ENCODE results near the gene ENOX2. TPM values are rescaled to one million over a fixed set of nuclear protein-coding genes. Genes with fewer than 3 reads are reported as not detected.

Gene ENOX2
- total RNA-seq, 1 experiment from 2014 or later, result 12.9 TPM

DNA sequence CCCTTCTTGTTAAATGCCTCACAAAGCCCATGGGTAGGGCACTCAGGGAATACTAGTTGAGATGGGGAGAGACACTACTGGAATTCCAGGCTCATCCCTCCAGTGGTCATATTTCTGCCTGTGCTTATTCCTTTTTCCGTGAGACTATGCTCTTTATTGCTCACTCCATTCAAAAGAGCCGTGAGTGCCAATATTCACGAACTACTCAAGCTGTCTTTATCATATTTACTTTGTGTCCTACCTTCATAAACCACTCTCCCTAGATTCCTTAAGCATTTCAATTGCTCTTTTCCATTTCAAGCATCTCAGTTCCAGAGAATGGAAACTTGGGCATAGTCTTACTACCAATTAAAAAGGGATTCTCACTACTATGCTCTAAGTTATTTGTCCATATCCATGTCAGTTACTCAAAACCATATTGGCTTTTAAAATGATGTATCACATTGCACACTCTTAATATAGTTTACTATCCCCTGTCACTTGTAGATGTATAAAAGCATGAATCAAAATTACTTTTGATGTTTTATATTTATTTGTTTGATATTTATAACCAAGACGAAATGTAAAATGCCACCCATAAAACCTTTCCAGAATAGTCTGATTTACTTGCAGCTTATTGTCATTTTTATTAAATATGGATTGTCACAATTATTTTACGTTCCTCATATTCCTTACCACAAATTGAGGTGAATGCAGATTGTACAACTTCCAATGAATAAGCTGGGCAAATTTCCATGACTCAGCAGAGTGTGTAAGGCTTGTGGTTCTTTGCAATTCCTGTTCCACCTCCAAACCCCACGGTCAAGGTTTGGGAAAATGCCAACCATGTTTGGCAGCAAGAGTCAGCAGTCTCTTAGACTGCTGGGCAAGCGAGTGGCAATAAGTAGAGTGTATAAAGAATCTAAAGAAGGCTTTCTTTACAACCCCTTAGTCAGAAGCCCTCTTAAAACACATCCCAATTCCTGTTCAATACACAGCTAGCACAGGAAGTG is 24.4 kb downstream of the ENOX2 start:
- Histone ChIP-seq H3K27ac (ENCODE audit: low read depth, low read length) (no peak overlapping the region), H3K4me3 (replicated peaks in 1 of 2; ENCODE audit: low read depth in 1 of 2, low read length in 2 of 2) (no peak overlapping the region), H3K27me3 (ENCODE audit: insufficient read depth, low read length) (no peaks in the 10 kb centered on the region), H3K79me2 (ENCODE audit: insufficient read depth, low read length) (no peaks in the 10 kb centered on the region), H2AFZ (ENCODE audit: low read depth, low read length, poor library complexity, severe bottlenecking) (no peak overlapping the region), H3K4me1 (ENCODE audit: control insufficient read depth in 1 of 2, insufficient read depth in 2 of 2, low read length in 2 of 2) (peaks cover 0 to 2% of the 10 kb centered on the region in 2 experiments; a peak in 2 of 4 replicates), H3K9ac (ENCODE audit: low read length) (no peak overlapping the region), H4K20me1 (ENCODE audit: insufficient read depth) (no peaks in the 10 kb centered on the region), H3K36me3 (ENCODE audit: control insufficient read depth in 1 of 2, insufficient read depth in 2 of 2, low read length in 2 of 2) (no peaks in the 10 kb centered on the region), H3K9me3 (ENCODE audit: control insufficient read depth in 1 of 2, insufficient read depth in 1 of 2, low read depth in 1 of 2, low read length in 2 of 2) (no peaks in the 10 kb centered on the region), H3K9me2 (ENCODE audit: insufficient read depth) (no peaks in the 10 kb centered on the region), H3K4me2 (ENCODE audit: low read length) (no peak overlapping the region)
- ChIA-PET RAD21 (ENCODE audit: low non-redundant PET in 1 of 2, low total read pairs in 2 of 2, uncharacterized antibody in 2 of 2, unreplicated experiment in 2 of 2) (no interaction called here), CTCF (no interaction called here), POLR2A (no interaction called here)
- no TSS peak for BruUV-seq (replicated peaks)
- DNase-seq (ENCODE audit: low read depth, low spot score) (peak; percentile 23), ATAC-seq (peak; percentile 49)
- TF ChIP-seq ZNF274 (IDR thresholded peaks at IDR 0.05; ENCODE audit: low read depth, low read length), result no peak
- no peak for TF ChIP-seq EGR1 (IDR thresholded peaks at IDR 0.05; ENCODE audit: low read depth)
- TF ChIP-seq POLR2A (IDR thresholded peaks at IDR 0.05; ENCODE audit: borderline replicate concordance, extremely low read depth, insufficient read depth, insufficient read length), result no peak
- TF ChIP-seq YY1 (IDR thresholded peaks at IDR 0.05; ENCODE audit: extremely low read depth, insufficient replicate concordance, low read depth, low read length), result no peak
- no peak for TF ChIP-seq EZH2 (IDR thresholded peaks at IDR 0.05)
- no peak for TF ChIP-seq CBX3 (IDR thresholded peaks at IDR 0.05; ENCODE audit: low read depth)
- no peak for TF ChIP-seq SP1 (IDR thresholded peaks at IDR 0.05; ENCODE audit: low read depth)
- TF ChIP-seq EZH2phosphoT487 (IDR thresholded peaks at IDR 0.05; ENCODE audit: borderline replicate concordance), result no peak
- intact Hi-C loops (cut with micrococcal nuclease), result no loop called here

GRCh38 chrX:130877892-130878341 is 25.1 kb downstream of the ENOX2 start:
- Histone ChIP-seq H3K36me3 (ENCODE audit: control insufficient read depth in 1 of 2, insufficient read depth in 2 of 2, low read length in 2 of 2) (no peaks in the 10 kb centered on the region), H3K27me3 (ENCODE audit: insufficient read depth, low read length) (no peaks in the 10 kb centered on the region), H4K20me1 (ENCODE audit: insufficient read depth) (no peaks in the 10 kb centered on the region), H3K4me2 (ENCODE audit: low read length) (no peak overlapping the region), H3K9me2 (ENCODE audit: insufficient read depth) (no peaks in the 10 kb centered on the region), H3K4me3 (replicated peaks in 1 of 2; ENCODE audit: low read depth in 1 of 2, low read length in 2 of 2) (no peak overlapping the region), H3K9me3 (ENCODE audit: control insufficient read depth in 1 of 2, insufficient read depth in 1 of 2, low read depth in 1 of 2, low read length in 2 of 2) (no peaks in the 10 kb centered on the region), H3K9ac (ENCODE audit: low read length) (no peak overlapping the region), H3K79me2 (ENCODE audit: insufficient read depth, low read length) (no peaks in the 10 kb centered on the region), H3K27ac (ENCODE audit: low read depth, low read length) (no peak overlapping the region), H3K4me1 (ENCODE audit: control insufficient read depth in 1 of 2, insufficient read depth in 2 of 2, low read length in 2 of 2) (peaks cover 0 to 2% of the 10 kb centered on the region in 2 experiments; a peak in 2 of 4 replicates), H2AFZ (ENCODE audit: low read depth, low read length, poor library complexity, severe bottlenecking) (no peak overlapping the region)
- ChIA-PET POLR2A (no interaction called here), RAD21 (ENCODE audit: low non-redundant PET in 1 of 2, low total read pairs in 2 of 2, uncharacterized antibody in 2 of 2, unreplicated experiment in 2 of 2) (no interaction called here), CTCF (no interaction called here)
- intact Hi-C loops (cut with micrococcal nuclease), result no loop called here
- BruUV-seq (replicated peaks), result no TSS peak
- ATAC-seq (no peak), DNase-seq (ENCODE audit: low read depth, low spot score) (no peak)
- TF ChIP-seq TCF7L2 (IDR thresholded peaks at IDR 0.05; ENCODE audit: borderline replicate concordance, extremely low read depth, insufficient read depth, insufficient read length) (no peak), POLR2AphosphoS5 (IDR thresholded peaks at IDR 0.05; ENCODE audit: low read depth, low read length) (no peak), YY1 (IDR thresholded peaks at IDR 0.05; ENCODE audit: extremely low read depth, insufficient replicate concordance, low read depth, low read length) (no peak), EGR1 (IDR thresholded peaks at IDR 0.05; ENCODE audit: low read depth) (no peak), SIN3A (IDR thresholded peaks at IDR 0.05; ENCODE audit: low read depth) (no peak), CBX3 (IDR thresholded peaks at IDR 0.05; ENCODE audit: low read depth) (no peak), ELF1 (IDR thresholded peaks at IDR 0.05; ENCODE audit: borderline replicate concordance, low read depth) (no peak)
- TF ChIP-seq, protein P1, sequence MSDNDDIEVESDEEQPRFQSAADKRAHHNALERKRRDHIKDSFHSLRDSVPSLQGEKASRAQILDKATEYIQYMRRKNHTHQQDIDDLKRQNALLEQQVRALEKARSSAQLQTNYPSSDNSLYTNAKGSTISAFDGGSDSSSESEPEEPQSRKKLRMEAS (IDR thresholded peaks at IDR 0.05), result no peak
- TF ChIP-seq, protein P2, sequence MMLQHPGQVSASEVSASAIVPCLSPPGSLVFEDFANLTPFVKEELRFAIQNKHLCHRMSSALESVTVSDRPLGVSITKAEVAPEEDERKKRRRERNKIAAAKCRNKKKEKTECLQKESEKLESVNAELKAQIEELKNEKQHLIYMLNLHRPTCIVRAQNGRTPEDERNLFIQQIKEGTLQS (IDR thresholded peaks at IDR 0.05), result no peak

All from HCT116 (cell line).